ENCODE results near the gene NOS1.

NOS1 gene

GRCh38 chr12:117361347-117361751 lies at the start of gene NOS1:
NOS1 (minus strand) TSS chr12:117361626; CDS start chr12:117331069, 30,557 bp downstream.
- peaks cover 19% of the 10 kb centered on the region for H3K27me3 ChIP-seq (ENCODE audit: insufficient read depth, poor library complexity, severe bottlenecking)
- no peaks in the 10 kb centered on the region for H3K36me3 ChIP-seq (ENCODE audit: low read depth)
- ATAC-seq (ENCODE audit: low read depth) (peak; percentile 30; the same call in 1 of the 3 replicates), DNase-seq (ENCODE audit: low spot score) (no peak)
- TF ChIP-seq, protein P1, sequence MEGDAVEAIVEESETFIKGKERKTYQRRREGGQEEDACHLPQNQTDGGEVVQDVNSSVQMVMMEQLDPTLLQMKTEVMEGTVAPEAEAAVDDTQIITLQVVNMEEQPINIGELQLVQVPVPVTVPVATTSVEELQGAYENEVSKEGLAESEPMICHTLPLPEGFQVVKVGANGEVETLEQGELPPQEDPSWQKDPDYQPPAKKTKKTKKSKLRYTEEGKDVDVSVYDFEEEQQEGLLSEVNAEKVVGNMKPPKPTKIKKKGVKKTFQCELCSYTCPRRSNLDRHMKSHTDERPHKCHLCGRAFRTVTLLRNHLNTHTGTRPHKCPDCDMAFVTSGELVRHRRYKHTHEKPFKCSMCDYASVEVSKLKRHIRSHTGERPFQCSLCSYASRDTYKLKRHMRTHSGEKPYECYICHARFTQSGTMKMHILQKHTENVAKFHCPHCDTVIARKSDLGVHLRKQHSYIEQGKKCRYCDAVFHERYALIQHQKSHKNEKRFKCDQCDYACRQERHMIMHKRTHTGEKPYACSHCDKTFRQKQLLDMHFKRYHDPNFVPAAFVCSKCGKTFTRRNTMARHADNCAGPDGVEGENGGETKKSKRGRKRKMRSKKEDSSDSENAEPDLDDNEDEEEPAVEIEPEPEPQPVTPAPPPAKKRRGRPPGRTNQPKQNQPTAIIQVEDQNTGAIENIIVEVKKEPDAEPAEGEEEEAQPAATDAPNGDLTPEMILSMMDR (IDR thresholded peaks at IDR 0.05; ENCODE audit: poor library complexity, severe bottlenecking): no peak
- peaks cover 1% of the 10 kb centered on the region for H3K4me1 ChIP-seq (ENCODE audit: insufficient read depth, poor library complexity, severe bottlenecking)
- peak within 1 kb of the TSS; percentile 50 for H3K4me3 ChIP-seq (ENCODE audit: severe bottlenecking)
- H3K27ac ChIP-seq (ENCODE audit: poor library complexity, severe bottlenecking): no peak within 1 kb of the TSS
- no peaks in the 10 kb centered on the region for H3K9me3 ChIP-seq (ENCODE audit: severe bottlenecking)

- DNase-seq (ENCODE audit: low spot score) (no peak), ATAC-seq (ENCODE audit: low read depth) (no peak)
- Histone ChIP-seq H3K4me1 (ENCODE audit: insufficient read depth, poor library complexity, severe bottlenecking) (peaks cover 6% of the 10 kb centered on the region), H3K36me3 (ENCODE audit: low read depth) (no peaks in the 10 kb centered on the region), H3K9me3 (ENCODE audit: severe bottlenecking) (no peaks in the 10 kb centered on the region), H3K27ac (ENCODE audit: poor library complexity, severe bottlenecking) (no peak overlapping the region), H3K27me3 (ENCODE audit: insufficient read depth, poor library complexity, severe bottlenecking) (no peaks in the 10 kb centered on the region), H3K4me3 (ENCODE audit: severe bottlenecking) (no peak overlapping the region)
- TF ChIP-seq, protein P1 (IDR thresholded peaks at IDR 0.05; ENCODE audit: poor library complexity, severe bottlenecking): no peak
Observed at GRCh38 chr12:117409286-117409685, 47.9 kb upstream of the NOS1 start.

DNA sequence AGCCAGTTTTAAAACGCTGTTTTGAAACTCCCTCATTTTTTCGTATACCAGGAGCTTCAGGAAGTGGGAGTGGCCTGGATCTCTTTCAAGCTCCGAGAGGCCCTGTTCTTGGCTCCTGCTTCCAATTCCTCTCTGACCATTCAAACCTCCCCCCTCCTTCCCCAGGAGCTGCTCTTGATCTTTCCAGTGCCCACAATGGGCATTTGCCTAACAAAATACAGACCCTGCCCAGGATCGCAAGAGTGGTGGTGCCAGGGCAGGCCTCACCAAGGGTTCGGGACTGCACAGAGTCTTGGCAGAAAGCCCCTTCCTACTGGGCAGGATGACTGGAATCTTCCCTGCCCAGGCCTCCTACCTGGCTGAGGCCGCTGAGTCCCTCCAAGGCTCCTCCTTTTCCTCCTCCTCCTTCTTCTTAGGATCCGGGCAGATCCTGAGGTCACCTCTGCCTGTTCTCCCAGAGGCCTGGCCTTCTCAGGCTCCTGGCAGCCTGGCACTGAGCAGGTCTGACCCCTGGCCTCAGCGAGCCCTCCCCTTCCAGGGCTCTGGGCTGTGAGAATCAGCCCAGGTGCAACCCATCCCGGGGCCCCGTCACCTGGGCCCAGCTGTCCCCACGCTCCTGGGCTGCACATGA lies 46.9 kb upstream of the NOS1 start:
- ATAC-seq (ENCODE audit: low read depth): peak; percentile 77
- DNase-seq (ENCODE audit: low spot score): no peak
- TF ChIP-seq, protein P1 (IDR thresholded peaks at IDR 0.05; ENCODE audit: poor library complexity, severe bottlenecking): no peak
- Histone ChIP-seq H3K4me1 (ENCODE audit: insufficient read depth, poor library complexity, severe bottlenecking) (peaks cover 6% of the 10 kb centered on the region), H3K36me3 (ENCODE audit: low read depth) (no peaks in the 10 kb centered on the region), H3K27me3 (ENCODE audit: insufficient read depth, poor library complexity, severe bottlenecking) (no peaks in the 10 kb centered on the region), H3K4me3 (ENCODE audit: severe bottlenecking) (no peak overlapping the region), H3K9me3 (ENCODE audit: severe bottlenecking) (peaks cover 2% of the 10 kb centered on the region), H3K27ac (ENCODE audit: poor library complexity, severe bottlenecking) (no peak overlapping the region)

GRCh38 chr12:117404940-117405339 lies 43.5 kb upstream of the NOS1 start:
- Histone ChIP-seq H3K4me1 (ENCODE audit: insufficient read depth, poor library complexity, severe bottlenecking) (peaks cover 6% of the 10 kb centered on the region), H3K36me3 (ENCODE audit: low read depth) (no peaks in the 10 kb centered on the region), H3K27ac (ENCODE audit: poor library complexity, severe bottlenecking) (no peak overlapping the region), H3K9me3 (ENCODE audit: severe bottlenecking) (peaks cover 2% of the 10 kb centered on the region), H3K27me3 (ENCODE audit: insufficient read depth, poor library complexity, severe bottlenecking) (no peaks in the 10 kb centered on the region), H3K4me3 (ENCODE audit: severe bottlenecking) (no peak overlapping the region)
- TF ChIP-seq, protein P1 (IDR thresholded peaks at IDR 0.05; ENCODE audit: poor library complexity, severe bottlenecking): no peak
- ATAC-seq (ENCODE audit: low read depth): no peak
- no peak for DNase-seq (ENCODE audit: low spot score)

DNA sequence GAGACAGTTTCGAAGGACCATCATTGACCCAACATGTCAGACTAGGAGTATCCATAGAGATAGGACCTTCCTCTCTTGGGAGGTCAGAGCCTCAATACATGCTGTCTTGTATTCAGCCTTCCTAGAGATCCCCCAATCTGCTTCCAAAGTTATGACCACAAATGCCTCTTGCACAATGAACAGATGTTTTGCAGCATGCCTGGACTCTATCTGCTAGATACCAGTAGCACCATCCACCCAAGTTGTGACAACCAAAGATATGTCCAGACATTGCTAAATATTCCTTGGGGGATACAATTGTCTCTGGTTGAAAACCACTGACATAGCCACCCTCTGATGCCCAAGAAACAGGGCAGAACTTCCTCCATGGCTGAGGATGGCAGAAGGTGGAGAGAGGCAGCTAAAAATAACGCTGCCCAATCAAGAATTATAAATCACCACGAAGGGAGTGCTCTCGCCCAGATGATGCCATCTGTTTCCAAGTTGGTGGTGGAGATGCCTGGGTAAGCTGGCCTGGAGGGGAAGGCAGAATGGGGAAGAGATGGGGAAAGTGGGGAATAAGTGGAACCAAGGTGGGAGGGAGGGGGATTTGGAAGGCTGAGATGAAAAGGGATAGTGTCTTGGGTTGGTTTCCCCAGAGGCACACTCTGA lies 42.9 kb upstream of the NOS1 start:
- no peaks in the 10 kb centered on the region for H3K36me3 ChIP-seq (ENCODE audit: low read depth)
- H3K9me3 ChIP-seq (ENCODE audit: severe bottlenecking): peaks cover 2% of the 10 kb centered on the region
- TF ChIP-seq, protein P1 (IDR thresholded peaks at IDR 0.05; ENCODE audit: poor library complexity, severe bottlenecking): no peak
- H3K4me1 ChIP-seq (ENCODE audit: insufficient read depth, poor library complexity, severe bottlenecking): peaks cover 6% of the 10 kb centered on the region
- ATAC-seq (ENCODE audit: low read depth) (no peak), DNase-seq (ENCODE audit: low spot score) (no peak)
- H3K4me3 ChIP-seq (ENCODE audit: severe bottlenecking): no peak overlapping the region
- no peaks in the 10 kb centered on the region for H3K27me3 ChIP-seq (ENCODE audit: insufficient read depth, poor library complexity, severe bottlenecking)
- H3K27ac ChIP-seq (ENCODE audit: poor library complexity, severe bottlenecking): no peak overlapping the region
